CD4-positive, alpha-beta T cell treated with Interleukin-4 for 1 hour (primary cell): ENCODE measurements around the gene GCGR.
A peak's percentile ranks its signal among the peaks of the same experiment; 100 is the strongest.
"Not testable (repeated sequence)": the region's sequence is repeated elsewhere in the genome, so short reads cannot be mapped to it uniquely, and the experiment has no call there.

Experiments
- DNase-seq, 2 donors: peaks; one replicate each; pipeline ENCODE4 v3.0.0-alpha.2; 2020 to 2022

Gene GCGR

GRCh38 chr17:81833160-81833920, 29.4 kb downstream of the GCGR start, which contains the start of gene MCRIP1:
TSS of gene MCRIP1 (minus strand) at chr17:81833291. CDS start at chr17:81824506, 8,785 bp downstream.
- DNase-seq = peak; percentile 93

DNA sequence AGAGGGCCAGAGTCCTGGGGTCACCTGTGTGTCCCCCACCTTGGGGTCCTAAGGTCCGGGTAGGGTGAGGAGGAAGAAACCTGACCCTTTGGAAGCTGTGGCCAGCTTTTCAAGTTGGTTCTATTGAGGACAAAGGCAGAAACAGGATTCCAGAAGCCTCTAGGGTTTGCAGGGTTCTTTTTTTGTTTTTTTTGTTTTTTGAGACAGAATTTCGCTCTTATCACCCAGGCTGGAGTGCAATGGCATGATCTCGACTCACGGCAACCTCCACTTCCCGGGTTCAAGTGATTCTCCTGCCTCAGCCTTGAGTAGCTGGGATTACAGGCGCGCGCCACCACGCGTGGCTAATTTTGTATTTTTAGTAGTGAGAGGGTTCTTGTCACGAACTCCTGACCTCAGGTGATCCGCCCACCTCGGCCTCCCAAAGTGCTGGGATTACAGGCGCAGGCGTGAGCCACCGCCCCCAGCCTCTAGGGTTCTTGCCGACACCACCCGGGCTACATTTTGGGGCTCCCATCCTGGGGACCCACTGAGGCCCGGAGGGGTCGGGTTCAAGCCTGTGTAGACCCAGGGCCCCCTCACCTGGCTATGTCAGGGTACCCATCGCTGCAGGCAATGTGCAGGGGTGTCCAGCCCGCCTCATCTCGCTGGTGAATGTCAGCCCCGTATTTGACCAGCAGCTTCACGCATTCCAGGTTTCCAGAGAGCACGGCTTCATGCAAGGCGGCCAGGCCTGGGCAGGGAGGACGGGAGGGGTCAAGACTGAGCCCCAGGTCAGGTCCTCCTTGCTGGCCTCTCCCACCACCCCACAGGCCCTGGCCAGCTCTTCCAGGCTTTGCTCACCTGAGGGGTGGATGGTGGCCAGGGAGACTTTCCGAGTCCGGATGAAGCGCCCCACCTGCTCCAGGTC, 30.2 kb downstream of the GCGR start:
- DNase-seq = no peak

DNA sequence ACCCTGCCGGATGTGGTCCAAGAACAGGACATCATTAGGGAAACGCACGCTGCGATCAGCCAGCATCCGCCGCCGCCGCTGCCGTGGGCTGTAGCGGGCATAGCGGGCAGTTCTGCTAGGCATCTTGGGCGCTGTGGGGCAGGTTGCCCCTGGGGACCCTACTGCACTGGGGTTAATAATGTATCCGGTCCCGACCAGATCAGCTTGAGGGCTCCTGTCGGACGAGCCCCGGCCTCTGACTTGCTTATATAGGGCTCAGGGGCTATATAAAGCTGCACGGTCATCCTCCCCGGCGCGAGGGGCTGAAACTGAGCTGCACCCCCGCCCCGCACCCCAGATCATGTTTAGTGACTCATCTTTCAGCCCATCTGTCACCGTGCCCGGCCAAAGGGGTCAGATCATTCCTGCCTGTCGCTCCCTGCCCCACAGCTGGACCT, 30.9 kb downstream of the GCGR start, which contains the start of gene PPP1R27:
Gene PPP1R27 (minus strand): TSS at position 220 of the 437 bp plus-strand sequence. CDS start 97 bp downstream, at position 123.
- no peak for DNase-seq

- DNase-seq = peak in 1 of 2 donors; percentile 44
Measured at GRCh38 chr17:81837641-81838040, 33.7 kb downstream of the GCGR start.

GRCh38 chr17:81838753-81839255, 34.9 kb downstream of the GCGR start:
- DNase-seq = no peak

- DNase-seq = no peak
Measured at GRCh38 chr17:81839301-81839700, 35.4 kb downstream of the GCGR start.

DNA sequence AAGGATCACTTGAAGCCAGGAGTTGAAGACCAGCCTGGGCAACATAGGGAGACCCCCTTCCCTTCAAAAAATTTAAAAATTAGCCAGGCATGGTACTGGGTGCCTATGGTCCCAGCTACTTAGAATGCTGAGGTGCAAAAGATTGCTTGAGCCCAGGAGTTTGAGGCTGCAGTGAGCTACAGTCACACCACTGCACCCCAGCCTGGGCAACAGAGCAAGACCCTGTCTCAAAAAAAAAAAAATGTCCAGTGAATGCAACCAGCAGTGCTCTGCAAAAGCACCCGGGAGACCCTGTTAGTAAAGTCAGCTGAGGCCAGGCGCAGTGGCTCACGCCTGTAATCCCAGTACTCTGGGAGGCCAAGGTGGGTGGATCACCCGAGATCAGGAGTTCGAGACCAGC, 36.1 kb downstream of the GCGR start:
- DNase-seq = not testable (repeated sequence)

- no peak for DNase-seq
Measured at GRCh38 chr17:81840826-81841778, 37.2 kb downstream of the GCGR start.

- no peak for DNase-seq
Measured at GRCh38 chr17:81841866-81842265, 37.9 kb downstream of the GCGR start.

GRCh38 chr17:81842378-81842724, 38.4 kb downstream of the GCGR start:
- no peak for DNase-seq

DNA sequence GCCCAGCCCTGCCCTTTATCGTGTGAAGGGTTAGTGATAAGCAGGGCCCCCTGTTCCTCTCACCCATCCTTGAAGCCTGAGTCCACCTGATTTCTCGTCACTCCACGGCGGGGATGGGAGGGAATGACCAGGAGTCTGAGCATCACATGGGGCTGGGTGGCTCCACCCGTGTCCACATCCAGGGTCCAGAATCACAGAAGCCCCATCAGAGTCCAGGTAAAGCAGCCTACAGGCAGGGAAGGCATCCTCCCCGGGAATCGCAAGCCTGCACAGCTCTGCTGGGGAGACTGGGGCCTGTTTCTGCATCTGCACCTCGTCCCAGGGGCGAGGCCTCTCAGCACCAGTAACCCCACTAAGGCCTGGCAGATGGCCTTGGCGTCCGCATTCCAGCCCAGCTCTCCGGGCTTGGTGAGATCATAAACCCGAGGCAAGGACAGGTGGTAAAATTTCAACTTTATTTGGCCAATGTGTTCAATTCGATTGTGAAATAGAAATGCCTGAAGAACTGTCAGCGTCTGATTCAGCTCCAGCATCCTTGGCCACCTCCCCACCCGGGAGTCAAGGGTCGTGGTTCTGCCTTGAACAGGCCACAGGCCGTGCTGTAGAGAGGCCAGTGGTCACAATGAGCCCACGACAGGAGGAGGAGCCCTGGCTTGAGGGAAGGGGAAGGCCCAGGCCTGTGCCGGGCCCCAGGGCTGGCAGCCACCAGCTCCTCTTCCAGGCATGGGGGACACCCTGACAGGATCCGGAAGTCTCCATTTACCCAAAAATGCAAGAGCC, 39.0 kb downstream of the GCGR start:
- DNase-seq = no peak

- no peak for DNase-seq
Measured at GRCh38 chr17:81843713-81844326, 39.9 kb downstream of the GCGR start.

DNA sequence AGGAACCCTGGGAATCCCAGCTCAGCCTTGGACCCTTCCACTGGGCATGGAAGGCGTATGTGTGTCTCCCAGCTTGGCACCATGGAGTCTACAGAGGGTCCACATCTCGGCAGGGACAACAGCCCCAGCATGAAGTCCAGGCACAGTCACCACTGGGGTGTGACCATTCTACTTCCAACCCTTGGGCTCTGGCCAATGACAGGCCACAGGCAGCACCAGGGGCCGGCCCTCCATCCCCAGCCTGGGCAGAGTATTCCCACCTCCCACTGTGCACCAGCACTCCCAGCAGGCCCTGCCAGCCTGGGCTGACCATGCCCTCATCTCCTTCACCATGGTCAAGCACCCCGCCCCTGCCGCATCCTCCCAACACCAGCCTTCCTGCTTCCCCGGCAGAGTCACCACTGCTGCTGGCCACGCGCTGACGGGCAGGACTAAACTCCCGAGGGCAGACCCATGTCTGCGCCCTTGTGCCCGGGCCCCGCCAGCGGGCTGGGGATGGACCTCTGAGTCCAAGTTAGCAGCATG, 40.4 kb downstream of the GCGR start:
- no peak for DNase-seq

DNA sequence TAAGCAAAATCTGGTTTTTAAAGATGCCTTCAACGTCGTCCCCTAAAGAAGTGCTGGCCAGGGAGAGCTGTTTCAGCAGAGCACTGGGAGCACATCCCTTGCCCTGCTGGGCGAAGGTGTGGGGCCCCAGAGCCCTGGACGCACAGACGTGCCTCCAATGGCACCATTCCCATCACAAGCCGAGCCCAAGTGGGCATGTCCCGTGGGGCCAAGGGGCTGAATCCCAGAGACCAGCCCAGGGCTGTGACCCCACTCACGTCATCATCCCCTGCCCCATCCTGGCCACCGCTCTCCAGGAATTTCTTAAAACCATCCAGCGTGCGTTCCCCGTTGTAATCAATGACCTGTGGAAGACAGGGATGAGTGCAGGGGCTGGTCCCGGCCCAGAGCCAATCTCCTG, 40.9 kb downstream of the GCGR start:
- DNase-seq = no peak

DNA sequence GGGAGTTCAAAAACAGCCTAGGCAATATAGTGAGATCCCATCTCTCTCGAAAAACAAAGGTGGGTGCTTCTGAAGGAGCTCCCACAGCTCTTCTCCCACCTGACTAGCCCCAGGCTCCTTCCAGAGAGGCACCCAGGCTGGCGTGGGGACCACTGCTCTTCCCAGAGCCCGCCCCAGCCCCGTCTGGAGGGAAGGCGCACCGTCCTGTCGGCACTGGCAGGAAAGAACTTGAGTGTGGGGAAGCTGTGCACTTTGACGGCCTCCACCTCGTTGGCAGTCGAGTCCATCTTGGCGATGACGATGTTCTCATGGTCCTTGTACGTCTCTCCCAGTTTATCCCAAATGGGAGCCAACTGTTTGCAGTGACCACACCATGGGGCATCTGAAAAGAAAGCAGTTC, 41.4 kb downstream of the GCGR start:
- no peak for DNase-seq

DNA sequence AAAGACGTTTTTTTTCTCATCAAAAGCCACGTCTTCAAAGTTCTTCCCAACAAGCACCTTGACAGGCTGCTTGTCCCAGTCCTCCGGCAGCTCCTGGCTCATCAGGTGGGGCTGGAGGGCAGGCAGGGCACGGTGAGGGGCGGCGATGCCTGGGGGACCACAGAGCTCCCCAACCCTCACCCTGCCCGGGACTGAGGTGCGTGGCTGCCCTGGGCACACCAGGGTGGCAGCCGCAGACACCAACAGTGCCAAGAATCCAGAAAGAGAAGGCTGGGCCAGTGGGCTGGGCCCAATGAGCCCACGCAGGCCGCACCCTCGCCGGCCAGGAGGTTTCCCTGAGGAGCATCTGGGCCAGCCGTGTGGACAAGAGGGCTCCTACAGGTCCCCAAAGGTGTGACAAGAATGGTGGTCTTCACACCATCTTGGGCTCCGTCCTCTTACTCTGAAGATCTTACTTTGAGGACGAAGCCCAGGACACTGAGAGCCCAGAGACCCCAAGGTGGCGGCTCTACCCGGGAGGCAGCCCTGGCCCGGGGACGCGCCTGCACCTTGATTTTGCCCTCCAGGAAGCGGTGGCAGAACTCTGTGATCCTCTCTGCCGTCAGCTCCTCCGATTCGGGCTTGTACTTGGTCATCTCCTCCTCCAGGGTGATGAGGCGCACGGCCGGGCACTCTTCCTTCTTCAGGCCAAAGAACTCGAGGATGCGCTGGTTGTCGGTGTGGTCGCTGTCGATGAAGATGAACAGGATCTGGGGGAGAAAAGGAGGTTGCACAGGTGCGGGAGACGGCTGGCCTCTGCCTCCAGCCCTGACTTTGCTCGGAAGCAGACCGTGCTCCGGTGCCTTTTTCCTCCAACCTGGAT, 42.2 kb downstream of the GCGR start:
- no peak for DNase-seq

DNA sequence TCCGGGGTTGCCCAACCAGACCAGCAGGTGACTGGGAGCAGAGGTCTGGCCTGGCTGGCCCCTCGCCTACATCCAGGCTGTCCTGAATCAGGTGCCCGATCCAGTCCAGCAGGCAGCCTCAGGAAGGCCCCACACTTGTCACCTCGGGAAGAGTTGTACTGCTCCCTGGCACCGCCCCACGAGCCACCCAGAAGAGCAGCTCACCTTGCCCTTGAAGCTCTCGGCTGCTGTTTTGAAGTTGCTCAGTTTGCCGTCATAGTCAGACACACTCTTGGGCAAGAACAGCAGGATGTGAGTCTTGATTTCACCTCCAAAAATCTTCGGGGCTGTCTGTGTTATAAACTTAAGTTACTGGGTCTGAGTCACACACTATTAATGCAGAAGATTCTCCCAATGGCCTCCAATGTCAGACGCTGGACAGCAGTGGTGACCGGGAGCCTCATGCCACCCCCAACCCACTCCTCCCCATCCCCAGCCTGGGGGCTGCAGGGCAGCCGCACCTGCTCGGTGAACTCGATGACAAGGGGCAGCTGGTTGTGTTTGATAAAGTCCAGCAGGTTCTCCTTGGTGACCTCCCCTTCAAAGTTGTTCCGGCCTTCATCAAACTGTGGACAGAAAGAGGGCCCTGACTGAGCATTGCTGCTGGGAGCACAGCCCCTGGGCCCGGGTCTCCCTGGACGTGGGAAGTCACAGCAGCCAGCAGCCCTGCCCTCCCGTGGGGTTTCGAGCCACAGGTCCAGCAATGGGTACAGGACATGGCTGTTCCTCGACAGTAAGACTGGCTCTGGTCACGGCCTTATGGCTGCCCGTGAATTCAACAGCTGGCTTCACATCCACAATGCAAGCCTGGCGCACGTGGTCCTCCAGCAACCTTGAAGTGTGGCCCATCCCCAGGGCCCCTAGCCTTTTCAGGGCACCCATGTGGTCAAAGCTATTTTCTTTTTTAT, 43.1 kb downstream of the GCGR start:
- no peak for DNase-seq

- no peak for DNase-seq
Measured at GRCh38 chr17:81849457-81849856, 45.5 kb downstream of the GCGR start.

- DNase-seq = no peak
Measured at GRCh38 chr17:81851423-81851822, 47.5 kb downstream of the GCGR start.
